HFF-Myc (cell line): ENCODE data around the gene ASPRV1.

Source experiments
- DNase-seq: peaks from one replicate; pipeline ENCODE4 v3.0.0-alpha.2; 2011; ENCODE audit warnings: low read depth; ENCODE audit errors: extremely low read depth
- H3K4me3 ChIP-seq: replicated peaks from 2 replicates; pipeline ENCODE4 v1.5.1; 2011; ENCODE audit warnings: low read depth, mild to moderate bottlenecking, control low read depth, low read length
- TF ChIP-seq, protein P1 (sequence below): IDR thresholded peaks from 2 replicates; pipeline ENCODE4 v1.5.1; 2012; ENCODE audit warnings: mild to moderate bottlenecking, low read depth, low read length, control low read depth; ENCODE audit errors: missing control alignments

ASPRV1 gene

DNA sequence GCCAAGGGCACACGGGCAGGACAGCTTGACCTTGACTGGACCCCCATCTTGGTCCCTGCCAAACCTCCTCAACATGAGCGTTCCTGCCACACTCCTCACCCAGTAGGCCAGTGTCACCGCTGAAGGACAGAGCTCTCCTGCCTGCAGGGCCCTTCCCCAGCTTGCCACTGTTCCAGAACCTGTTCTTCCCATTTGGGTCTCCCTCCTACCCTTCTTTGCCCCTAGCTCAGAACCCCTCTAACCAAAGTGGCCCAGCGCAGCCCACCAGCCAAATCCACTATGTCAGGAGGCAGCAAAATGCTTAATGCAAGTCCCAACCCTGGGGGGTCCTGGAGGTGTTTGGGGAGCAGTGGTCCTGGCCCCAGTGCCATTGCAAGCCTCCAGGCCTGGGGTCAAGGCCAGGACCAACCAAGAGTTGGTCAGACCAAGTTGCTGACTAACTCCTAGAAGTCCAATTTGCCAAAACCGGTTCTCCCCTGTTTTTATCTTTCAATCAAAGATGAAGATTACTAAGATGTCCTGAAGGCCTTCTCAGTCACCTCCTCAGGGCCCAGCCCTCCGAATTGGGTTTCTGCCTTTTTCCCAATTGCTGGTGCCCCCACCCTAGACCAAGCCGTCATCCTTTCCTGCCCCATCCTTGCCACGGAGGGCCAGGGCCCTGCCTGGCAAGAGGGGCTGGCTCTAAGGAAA is 4.5 kb upstream of the ASPRV1 start:
- TF ChIP-seq, protein P1, sequence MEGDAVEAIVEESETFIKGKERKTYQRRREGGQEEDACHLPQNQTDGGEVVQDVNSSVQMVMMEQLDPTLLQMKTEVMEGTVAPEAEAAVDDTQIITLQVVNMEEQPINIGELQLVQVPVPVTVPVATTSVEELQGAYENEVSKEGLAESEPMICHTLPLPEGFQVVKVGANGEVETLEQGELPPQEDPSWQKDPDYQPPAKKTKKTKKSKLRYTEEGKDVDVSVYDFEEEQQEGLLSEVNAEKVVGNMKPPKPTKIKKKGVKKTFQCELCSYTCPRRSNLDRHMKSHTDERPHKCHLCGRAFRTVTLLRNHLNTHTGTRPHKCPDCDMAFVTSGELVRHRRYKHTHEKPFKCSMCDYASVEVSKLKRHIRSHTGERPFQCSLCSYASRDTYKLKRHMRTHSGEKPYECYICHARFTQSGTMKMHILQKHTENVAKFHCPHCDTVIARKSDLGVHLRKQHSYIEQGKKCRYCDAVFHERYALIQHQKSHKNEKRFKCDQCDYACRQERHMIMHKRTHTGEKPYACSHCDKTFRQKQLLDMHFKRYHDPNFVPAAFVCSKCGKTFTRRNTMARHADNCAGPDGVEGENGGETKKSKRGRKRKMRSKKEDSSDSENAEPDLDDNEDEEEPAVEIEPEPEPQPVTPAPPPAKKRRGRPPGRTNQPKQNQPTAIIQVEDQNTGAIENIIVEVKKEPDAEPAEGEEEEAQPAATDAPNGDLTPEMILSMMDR: no peak
- DNase-seq: no peak
- no peak overlapping the region for H3K4me3 ChIP-seq

DNA sequence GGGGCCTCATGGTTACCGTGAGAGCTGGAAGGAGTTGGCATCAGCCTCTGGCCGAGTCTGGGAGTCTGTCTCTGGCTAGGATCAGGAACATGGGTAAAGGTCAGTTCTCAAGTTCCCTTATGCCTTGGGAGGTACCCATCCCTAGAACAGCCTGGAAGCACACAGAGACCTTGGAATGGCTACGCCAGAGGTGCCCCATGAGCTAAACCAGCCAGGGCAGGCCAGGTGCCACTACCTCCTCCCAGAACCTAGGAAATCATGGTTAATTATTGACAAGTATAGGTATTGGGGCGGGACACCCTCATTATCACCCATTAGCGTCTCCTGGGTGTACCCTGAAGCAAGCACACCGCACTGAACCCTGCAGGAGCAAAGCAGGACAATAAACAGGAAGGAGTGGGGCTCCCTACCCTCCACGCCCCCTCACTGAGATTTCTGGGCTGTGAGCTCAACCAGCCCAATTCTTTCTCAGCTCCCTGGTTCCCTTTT is 3.0 kb upstream of the ASPRV1 start:
- DNase-seq: no peak
- TF ChIP-seq, protein P1: no peak
- H3K4me3 ChIP-seq: no peak overlapping the region

DNA sequence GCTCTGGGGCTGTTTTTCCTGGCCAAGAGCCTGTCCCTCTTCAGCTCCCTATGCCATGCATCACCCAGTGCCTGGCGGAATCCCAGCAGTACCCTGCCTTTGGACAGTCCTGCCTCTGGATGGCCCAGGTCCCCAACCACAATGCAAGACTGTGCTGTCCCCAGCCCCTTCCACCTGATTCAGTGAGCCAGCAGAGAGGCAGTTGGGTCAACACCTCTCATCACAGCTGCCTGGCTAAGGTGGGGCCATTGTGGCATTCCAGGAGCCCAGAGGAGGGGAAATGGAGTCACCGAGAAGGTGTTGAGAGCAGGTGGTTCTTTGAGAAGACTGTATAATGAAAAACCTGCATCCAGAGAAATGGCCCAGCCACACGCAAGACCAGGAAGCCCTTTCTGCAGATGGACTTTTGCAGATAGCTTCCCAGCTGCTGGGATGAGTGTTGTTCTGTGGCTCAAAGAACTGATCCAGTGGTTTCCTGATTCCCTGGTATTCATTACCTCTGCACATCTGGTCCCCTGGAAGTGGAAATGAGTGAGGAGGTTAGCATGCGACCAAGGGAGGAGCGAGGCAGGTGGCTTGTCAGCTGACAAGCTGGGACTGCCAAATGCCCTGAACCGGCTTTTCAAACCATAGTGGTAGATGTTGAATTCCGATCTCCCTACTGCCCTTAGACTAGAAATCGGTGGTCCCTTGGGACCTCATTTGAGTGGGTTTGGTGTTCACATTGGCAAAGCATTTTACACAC is 1.7 kb upstream of the ASPRV1 start:
- no peak for DNase-seq
- H3K4me3 ChIP-seq: no peak overlapping the region
- TF ChIP-seq, protein P1: no peak

DNA sequence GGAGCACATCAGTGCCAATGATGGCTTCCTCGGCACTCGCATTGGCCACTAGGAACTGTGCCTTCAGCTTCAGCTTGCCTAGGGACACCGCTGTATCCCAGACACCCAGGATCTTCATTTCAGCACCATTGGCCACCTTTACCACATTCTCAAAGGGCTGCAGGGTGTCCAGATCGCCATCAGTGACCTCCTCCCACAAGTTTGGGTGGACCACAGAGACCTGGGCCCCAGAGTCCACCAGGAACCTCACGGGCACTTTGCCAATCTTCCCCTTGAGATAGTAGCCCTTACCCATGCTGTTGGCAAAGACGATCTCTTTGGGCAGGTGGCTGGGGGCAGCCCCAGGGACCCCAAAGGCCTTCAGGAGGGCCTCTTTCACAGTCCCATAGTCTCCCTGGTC is 610 bp downstream of the ASPRV1 start:
- TF ChIP-seq, protein P1: no peak
- DNase-seq: no peak
- no peak overlapping the region for H3K4me3 ChIP-seq

DNA sequence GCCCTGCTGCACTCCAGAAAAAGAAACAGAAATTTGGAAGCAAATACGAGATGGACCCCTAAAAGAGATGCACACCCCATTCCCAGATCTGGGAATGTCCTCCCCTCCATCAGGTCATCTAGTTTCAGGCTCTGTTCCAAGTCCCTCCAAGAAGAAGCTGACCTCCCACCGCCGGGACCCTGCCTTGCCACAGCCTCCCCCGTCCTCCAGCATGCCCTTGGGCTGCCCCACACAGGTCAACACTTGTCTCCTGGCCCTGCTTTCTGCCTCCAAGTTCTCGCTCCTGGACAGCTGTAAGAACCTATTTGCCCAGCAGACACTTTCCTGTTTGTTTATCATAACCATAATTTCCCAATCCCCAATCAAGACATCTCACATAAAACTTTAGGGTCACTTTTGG is 2.0 kb downstream of the ASPRV1 start:
- DNase-seq: no peak
- no peak overlapping the region for H3K4me3 ChIP-seq
- TF ChIP-seq, protein P1: no peak

DNA sequence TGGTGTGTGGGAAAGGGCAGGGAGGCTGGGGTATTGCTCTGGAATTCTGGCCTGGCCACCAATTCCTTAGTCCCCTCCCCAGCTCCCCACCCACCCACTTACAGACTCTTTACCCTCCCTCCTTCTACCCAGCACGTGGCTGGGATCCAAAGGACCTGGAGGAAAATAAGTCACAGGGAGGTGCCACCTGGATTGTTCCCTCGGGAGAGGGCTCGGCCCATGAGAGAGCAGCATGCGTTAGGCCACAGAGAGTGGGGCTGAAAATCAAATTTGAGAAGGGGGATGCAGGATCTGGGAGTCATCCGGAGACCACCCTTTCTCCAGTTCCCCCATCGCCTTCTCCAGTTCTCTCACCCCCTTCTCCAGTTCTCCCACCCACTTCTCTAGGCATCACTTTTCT is 3.0 kb downstream of the ASPRV1 start:
- no peak overlapping the region for H3K4me3 ChIP-seq
- DNase-seq: no peak
- TF ChIP-seq, protein P1: no peak
